Suprapubic skin (tissue), 4 donors: Measurements from ENCODE around the gene ICE2. TPM values are rescaled to one million over a fixed set of nuclear protein-coding genes. Genes with fewer than 3 reads are reported as not detected.

Experiments used
- DNase-seq, 2 donors: peaks; one replicate each; pipeline ENCODE4 v3.0.0-alpha.2; 2019; ENCODE audit warnings: low spot score in 2 of 2
- H3K27ac ChIP-seq: fragments of 200-600 bp; sonication (generic); one replicate; pipeline ENCODE4 v1.5.1; 2019
- H3K27me3 ChIP-seq: fragments of 200-600 bp; sonication (generic); one replicate; pipeline ENCODE4 v1.5.1; 2019
- H3K36me3 ChIP-seq: fragments of 200-600 bp; sonication (generic); one replicate; pipeline ENCODE4 v1.5.1; 2019
- H3K4me1 ChIP-seq: fragments of 200-600 bp; sonication (generic); one replicate; pipeline ENCODE4 v1.5.1; 2019
- H3K4me3 ChIP-seq: fragments of 200-600 bp; sonication (generic); one replicate; pipeline ENCODE4 v1.5.1; 2019; ENCODE audit warnings: mild to moderate bottlenecking
- H3K9me3 ChIP-seq: fragments of 200-600 bp; sonication (generic); one replicate; pipeline ENCODE4 v1.5.1; 2019
- CTCF ChIP-seq, 2 donors: fragments of 200-600 bp in 1 of 2; fragments of 450-650 bp in 1 of 2; sonication (generic) in 1 of 2; IDR thresholded peaks; one replicate each; pipeline ENCODE4 v1.5.1; 2016 to 2019; ENCODE audit warnings: antibody characterized with exemption in 2 of 2, mild to moderate bottlenecking in 1 of 2, moderate library complexity in 1 of 2
- EP300 ChIP-seq: sonication (generic); formaldehyde crosslinking; IDR thresholded peaks from one replicate; pipeline ENCODE4 v1.6.1; 2017; ENCODE audit warnings: antibody characterized with exemption
- POLR2A ChIP-seq, 2 donors: fragments of 450-650 bp; IDR thresholded peaks; one replicate each; pipeline ENCODE4 v1.6.1; 2017; ENCODE audit warnings: antibody characterized with exemption in 2 of 2, mild to moderate bottlenecking in 2 of 2, moderate library complexity in 2 of 2
- POLR2AphosphoS5 ChIP-seq, 3 donors: sonication (generic); formaldehyde crosslinking; IDR thresholded peaks; one replicate each; pipeline ENCODE4 v1.6.1; 2017; ENCODE audit warnings: antibody characterized with exemption in 3 of 3
- whole genome bisulfite sequencing: methylation state at CpG from one replicate; pipeline ENCODE4 v1.1.5; 2018; 5-methylcytosine and 5-hydroxymethylcytosine counted together
- total RNA-seq, 4 donors: library from RNA; depleted of rRNA; stranded (reverse); fragments of >200 nt; gene quantifications; one replicate each; pipeline ENCODE4 v1.1.0, GENCODE V29; 2016

The ICE2 gene
- total RNA-seq, 4 donors from 2014 or later, result 11.9 to 35.2 (median 27.2) TPM

GRCh38 chr15:60476713-60477112 is 2.2 kb downstream of the ICE2 start:
- Histone ChIP-seq H3K4me1 (peaks cover 44% of the 10 kb centered on the region), H3K36me3 (peaks cover 21% of the 10 kb centered on the region), H3K4me3 (no peak overlapping the region), H3K27me3 (no peaks in the 10 kb centered on the region), H3K27ac (no peak overlapping the region), H3K9me3 (no peaks in the 10 kb centered on the region)
- 62% methylated on average over 3 of the region's 3 CpGs for WGBS
- TF ChIP-seq CTCF (IDR thresholded peaks at IDR 0.05), result no peak
- TF ChIP-seq POLR2AphosphoS5 (IDR thresholded peaks at IDR 0.05), result no peak
- TF ChIP-seq EP300, result no peak
- no peak for TF ChIP-seq POLR2A (IDR thresholded peaks at IDR 0.05)
- DNase-seq, result no peak

- no peak overlapping the region for H3K27ac ChIP-seq
- peaks cover 36% of the 10 kb centered on the region for H3K36me3 ChIP-seq
- 90% methylated on average over 3 of the region's 3 CpGs for WGBS
- TF ChIP-seq CTCF (IDR thresholded peaks at IDR 0.05) (no peak), EP300 (no peak), POLR2A (IDR thresholded peaks at IDR 0.05) (no peak), POLR2AphosphoS5 (IDR thresholded peaks at IDR 0.05) (no peak)
- H3K27me3 ChIP-seq, result no peaks in the 10 kb centered on the region
- no peak for DNase-seq
- no peak overlapping the region for H3K4me3 ChIP-seq
- peaks cover 29% of the 10 kb centered on the region for H3K4me1 ChIP-seq
- no peaks in the 10 kb centered on the region for H3K9me3 ChIP-seq
These were observed 5.8 kb downstream of the ICE2 start for GRCh38 chr15:60473135-60473534.

GRCh38 chr15:60471314-60471713 is 7.6 kb downstream of the ICE2 start:
- Histone ChIP-seq H3K27me3 (no peaks in the 10 kb centered on the region), H3K36me3 (peaks cover 54% of the 10 kb centered on the region), H3K4me1 (peaks cover 11% of the 10 kb centered on the region), H3K9me3 (no peaks in the 10 kb centered on the region), H3K4me3 (no peak overlapping the region), H3K27ac (no peak overlapping the region)
- TF ChIP-seq POLR2A (IDR thresholded peaks at IDR 0.05) (no peak), EP300 (no peak), CTCF (IDR thresholded peaks at IDR 0.05) (no peak), POLR2AphosphoS5 (IDR thresholded peaks at IDR 0.05) (no peak)
- DNase-seq, result no peak
- 80% methylated on average over 4 of the region's 4 CpGs for WGBS

GRCh38 chr15:60469893-60470641 is 8.9 kb downstream of the ICE2 start:
- no peak for DNase-seq
- TF ChIP-seq POLR2A (IDR thresholded peaks at IDR 0.05), result no peak
- TF ChIP-seq EP300, result no peak
- TF ChIP-seq CTCF (IDR thresholded peaks at IDR 0.05), result no peak
- no peak for TF ChIP-seq POLR2AphosphoS5 (IDR thresholded peaks at IDR 0.05)
- H3K27ac ChIP-seq, result no peak overlapping the region
- no peaks in the 10 kb centered on the region for H3K9me3 ChIP-seq
- H3K36me3 ChIP-seq, result peaks cover 65% of the 10 kb centered on the region
- H3K4me3 ChIP-seq, result no peak overlapping the region
- peaks cover 5% of the 10 kb centered on the region for H3K4me1 ChIP-seq
- H3K27me3 ChIP-seq, result no peaks in the 10 kb centered on the region

GRCh38 chr15:60464836-60465630 is 13.9 kb downstream of the ICE2 start:
- DNase-seq, result no peak
- no peak overlapping the region for H3K27ac ChIP-seq
- peaks cover 70% of the 10 kb centered on the region for H3K36me3 ChIP-seq
- H3K27me3 ChIP-seq, result no peaks in the 10 kb centered on the region
- WGBS, result 78% methylated on average over 7 of the region's 7 CpGs
- no peak for TF ChIP-seq POLR2A (IDR thresholded peaks at IDR 0.05)
- no peaks in the 10 kb centered on the region for H3K9me3 ChIP-seq
- no peak overlapping the region for H3K4me3 ChIP-seq
- peaks cover 1% of the 10 kb centered on the region for H3K4me1 ChIP-seq
